ENCODE measurements around the gene KRTAP10-5.
"Not testable (repeated sequence)": the region's sequence is repeated elsewhere in the genome, so short reads cannot be mapped to it uniquely, and the experiment has no call there.

Gene KRTAP10-5, protein sequence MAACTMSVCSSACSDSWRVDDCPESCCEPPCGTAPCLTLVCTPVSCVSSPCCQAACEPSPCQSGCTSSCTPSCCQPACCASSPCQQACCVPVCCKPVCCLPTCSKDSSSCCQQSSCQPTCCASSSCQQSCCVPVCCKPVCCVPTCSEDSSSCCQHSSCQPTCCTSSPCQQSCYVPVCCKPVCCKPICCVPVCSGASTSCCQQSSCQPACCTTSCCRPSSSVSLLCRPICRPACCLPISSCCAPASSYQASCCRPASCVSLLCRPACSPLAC

DNA sequence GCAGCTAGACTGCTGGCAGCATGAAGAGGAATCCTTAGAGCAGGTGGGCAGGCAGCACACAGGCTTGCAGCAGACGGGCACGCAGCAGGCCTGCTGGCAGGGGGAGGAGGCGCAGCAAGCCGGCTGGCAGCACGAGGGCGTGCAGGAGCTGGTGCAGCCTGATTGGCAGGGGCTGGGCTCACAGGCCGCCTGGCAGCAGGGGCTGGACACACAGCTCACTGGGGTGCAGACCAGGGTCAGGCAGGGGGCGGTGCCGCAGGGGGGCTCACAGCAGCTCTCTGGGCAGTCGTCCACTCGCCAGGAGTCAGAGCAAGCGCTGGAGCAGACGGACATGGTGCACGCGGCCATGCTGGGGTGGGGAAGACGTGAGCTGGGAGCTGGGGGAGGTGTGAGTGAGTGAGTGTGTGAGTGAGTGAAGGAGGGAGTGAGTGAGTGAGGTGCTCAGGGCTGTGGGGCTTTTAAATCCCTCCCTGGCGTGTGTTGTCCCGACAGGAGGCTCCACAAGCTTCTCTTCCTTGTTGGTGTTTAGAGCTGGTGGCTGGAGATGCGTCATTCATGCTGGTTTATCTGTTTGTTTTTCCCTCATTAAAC is at the start of gene KRTAP10-5:
KRTAP10-5 (minus strand) TSS at position 374 of the 591 bp plus-strand sequence; CDS start at position 348, 26 bp downstream.
- not testable (repeated sequence) for DNase-seq

DNA sequence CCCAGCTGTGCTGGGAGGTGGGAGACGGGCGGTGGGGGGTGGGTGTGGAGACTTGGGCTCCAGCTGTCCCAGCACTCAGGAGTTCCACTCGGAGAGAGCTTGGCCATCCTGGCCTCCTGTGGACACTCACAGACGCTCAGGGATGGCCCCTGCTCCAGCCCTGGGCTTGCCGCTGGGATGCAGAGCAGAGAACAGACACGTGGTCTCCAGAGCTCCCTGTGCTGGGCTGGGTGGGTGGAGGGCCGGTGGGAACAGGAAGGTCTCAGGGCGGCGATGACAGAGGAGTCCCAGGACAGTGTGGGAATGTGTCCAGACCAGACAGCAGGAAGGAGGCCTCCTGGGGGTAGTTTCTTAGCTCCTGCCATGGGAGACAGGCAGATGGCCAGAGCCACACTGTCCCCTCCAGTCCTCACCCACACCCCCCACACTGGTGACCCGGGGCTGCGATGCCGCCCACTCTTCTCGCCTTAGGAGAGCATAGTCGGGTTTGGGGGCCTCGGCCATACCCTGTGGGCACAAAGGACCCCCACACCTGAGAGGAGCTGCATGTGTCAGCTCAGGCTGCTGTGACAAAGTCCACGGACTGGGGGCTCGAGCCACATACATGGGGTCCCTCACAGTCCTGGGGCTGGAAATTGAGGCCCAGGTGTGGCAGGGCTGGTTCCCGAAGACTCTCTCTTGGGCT is 48.4 kb upstream of the KRTAP10-5 start:
- no peak for DNase-seq

DNA sequence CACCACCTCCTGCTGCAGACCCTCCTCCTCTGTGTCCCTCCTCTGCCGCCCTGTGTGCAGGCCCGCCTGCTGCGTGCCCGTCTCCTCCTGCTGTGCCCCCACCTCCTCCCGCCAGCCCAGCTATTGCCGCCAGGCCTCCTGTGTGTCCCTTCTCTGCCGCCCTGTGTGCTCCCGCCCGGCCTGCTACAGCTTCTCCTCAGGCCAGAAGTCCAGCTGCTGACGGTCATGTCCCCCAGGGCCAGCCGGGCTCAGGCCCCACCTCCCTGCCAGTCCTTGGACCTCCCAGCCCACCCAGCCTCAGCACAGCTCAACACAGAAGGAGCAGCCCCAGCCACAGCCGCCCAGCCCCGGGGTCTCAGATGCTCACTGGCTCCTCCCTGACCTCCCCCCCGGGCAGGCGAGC is 47.4 kb upstream of the KRTAP10-5 start:
- DNase-seq: not testable (repeated sequence)

DNA sequence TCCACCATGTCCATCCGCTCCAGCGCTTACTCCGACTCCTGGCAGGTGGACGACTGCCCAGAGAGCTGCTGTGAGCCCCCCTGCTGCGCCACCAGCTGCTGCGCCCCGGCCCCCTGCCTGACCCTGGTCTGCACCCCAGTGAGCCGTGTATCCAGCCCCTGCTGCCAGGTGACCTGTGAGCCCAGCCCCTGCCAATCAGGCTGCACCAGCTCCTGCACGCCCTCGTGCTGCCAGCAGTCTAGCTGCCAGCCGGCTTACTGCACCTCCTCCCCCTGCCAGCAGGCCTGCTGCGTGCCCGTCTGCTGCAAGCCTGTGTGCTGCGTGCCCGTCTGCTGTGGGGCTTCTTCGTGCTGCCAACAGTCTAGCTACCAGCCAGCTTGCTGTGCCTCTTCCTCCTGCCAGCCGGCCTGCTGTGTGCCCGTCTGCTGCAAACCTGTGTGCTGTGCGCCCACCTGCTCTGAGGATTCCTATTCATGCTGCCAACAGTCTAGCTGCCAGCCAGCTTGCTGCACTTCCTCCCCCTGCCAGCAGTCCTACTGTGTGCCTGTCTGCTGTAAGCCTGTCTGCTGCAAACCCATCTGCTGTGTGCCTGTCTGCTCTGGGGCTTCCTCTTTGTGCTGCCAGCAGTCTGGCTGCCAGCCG is 46.9 kb upstream of the KRTAP10-5 start:
- DNase-seq: not testable (repeated sequence)

DNA sequence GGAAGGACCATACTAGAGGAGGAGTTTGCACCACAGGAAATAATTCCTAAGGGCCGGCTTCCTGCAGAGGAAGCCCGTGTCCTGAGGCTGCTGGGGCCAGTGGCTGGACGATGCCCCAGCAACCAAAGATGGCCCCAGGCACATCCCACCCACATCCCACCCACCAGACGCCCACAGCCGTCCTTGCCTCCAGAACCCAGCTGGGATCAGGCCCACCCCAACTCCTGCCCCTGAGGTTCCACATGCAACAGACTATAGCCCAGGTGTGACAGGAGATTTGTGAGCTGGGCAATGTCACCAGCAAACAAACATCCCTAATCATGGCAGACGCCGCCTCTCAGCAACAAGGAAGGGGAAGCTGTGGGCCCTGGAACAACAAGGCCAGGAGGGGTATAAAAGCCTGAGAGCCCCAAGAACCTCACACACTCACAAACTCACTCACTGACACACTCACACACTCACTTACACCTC is 46.3 kb upstream of the KRTAP10-5 start, which contains the start of gene KRTAP10-9:
KRTAP10-9 (plus strand) TSS at position 421 of the 471 bp plus-strand sequence. CDS start 79 bp downstream, outside the sequence.
- no peak for DNase-seq

DNA sequence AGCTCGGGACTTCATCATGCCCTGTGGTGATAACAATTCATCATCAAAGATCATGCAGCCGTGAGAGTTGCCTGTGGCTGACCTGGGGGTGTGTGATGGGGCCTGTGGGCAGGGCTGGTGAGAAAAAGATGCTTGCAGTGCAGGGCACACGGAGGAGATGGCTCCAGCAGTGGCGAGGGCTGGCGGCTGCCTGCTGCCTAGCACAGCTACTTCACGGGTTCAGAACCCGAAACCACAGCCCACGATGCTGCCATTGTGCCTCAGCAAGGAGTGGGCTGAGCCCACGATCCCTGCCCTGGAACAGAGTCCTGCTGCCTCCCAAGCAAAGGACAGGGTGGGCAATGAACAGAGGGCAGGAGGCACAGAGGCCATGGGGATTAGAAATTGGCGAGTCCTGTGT is 45.9 kb upstream of the KRTAP10-5 start:
- DNase-seq: no peak

DNA sequence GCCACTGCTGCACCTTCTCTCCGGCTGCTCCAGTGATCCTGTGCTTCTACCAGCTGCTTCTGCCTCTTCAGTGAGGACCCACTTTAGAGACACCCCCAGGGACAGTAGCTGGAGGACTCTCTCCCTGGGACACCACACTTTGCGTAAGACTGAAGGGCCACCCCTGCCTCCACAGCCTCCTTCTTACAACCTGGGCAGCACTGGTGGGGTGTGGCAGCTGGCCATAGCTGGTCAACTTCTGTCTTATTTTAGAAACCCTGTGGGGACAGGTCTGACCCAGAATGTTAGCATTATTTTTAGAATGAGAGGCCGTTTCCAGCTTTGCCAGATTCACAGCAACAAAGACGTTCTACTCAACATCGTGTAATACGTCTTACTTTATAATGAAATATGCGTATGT is 45.4 kb upstream of the KRTAP10-5 start:
- no peak for DNase-seq

DNA sequence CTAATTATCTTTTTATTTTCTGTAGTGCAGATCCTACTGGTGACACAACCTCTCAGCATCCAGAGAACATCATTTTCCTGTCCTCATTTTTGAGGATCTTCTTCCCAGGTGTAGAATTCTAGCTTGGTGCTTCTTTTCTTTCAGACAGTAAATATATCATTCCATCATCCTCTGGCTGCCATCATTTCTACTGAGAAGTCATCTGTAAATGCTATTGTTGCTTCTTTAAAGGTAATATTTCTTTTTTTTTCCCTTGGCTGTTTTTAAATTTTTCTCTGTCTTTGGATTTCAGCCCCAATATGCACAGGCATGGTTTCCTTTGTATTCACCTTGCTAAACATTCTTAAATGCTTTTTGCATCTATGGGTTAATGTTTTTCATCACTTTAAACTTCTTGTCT is 43.2 kb upstream of the KRTAP10-5 start:
- DNase-seq: no peak

DNA sequence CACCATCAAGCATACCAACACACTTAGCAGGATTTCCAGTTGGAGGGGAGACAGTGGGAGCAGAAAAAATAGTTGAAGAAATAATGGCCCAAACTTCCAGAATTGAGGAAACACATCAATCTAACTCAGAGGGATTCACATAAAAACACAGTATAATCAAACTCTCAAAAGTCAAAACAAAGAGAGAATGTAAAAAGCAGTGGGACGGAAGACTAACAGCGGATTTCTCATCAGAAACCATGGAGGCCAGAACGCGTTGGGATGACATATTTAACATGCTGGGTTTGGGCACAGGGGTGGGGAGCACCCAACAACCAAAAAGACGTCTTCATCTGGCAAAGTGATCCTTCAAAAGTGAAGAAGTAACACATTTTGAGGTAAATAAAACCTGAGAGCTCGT is 39.5 kb upstream of the KRTAP10-5 start:
- no peak for DNase-seq

DNA sequence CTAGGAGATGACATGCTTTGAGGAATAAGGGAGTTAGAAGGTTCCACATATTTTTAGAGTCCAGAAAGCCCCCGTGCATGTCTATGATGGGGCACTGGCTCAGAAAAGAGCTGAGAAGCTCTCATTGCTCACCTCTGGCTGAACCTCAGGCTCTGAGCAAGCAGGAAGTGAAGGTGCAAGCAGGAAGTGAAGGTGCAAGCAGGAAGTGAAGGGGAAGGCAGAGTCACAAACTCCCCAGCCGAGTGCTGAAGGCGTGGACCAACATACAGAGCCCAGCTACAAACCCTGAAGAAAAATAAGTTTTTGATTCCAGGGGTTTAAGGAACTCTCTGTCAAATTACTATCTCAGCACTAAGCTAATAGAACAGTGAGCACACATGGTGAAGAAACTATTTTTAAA is 38.5 kb upstream of the KRTAP10-5 start:
- DNase-seq: peak; percentile 60

DNA sequence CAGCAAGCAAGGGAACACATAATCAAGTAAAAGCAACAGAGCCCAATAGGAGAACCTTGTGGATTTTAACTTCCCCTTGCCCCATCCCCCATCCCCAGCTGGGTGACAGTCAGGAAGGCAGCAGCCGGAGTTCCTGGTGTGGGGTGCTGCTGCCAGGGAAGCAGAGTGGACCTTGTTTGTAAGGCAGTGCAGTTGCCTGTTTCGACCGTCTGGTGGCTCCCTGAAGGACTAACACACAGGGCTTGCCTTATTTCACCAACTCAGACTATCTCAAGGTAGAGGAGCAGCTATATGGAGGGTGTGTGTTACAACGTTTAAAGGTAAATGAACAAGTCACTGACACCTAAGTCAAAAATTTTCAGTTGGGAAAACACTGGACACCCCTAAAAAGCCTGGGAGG is 38.1 kb upstream of the KRTAP10-5 start:
- DNase-seq: peak; percentile 5

DNA sequence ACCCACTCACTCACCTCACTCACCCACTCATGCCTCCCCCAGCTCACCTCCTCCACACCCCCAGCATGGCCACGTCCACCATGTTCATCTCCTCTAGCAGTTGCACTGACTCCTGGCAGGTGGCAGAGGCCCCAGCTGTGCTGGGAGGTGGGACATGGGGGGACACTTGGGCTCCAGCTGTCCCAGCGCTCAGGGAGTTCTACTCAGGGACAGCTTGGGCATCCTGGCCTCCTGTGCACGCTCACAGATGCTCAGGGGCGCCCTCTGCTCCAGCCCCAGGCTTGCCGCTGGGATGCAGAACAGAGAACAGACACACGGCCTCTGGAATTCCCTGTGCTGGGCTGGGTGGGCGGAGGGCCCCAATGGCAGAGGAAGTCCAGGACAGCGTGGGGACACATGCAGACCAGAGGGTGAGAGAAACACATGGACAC is 36.7 kb upstream of the KRTAP10-5 start:
- DNase-seq: no peak

DNA sequence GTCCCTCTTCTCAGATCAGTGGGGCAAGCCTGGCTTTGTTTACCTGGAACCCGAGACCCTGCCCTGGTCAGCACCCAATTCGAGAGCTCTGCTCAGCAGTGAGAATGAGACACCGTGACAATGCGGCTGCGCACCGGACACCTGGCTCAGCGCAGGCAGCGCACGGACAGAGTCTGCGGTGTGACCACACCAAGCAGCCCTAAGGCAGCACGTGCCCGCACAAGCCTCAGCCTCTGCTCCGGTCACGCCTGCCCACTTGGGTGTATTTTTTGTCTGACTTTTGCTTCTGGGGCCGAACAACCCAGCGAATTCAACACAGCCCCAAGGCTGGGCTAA is 36.2 kb upstream of the KRTAP10-5 start:
- DNase-seq: no peak

DNA sequence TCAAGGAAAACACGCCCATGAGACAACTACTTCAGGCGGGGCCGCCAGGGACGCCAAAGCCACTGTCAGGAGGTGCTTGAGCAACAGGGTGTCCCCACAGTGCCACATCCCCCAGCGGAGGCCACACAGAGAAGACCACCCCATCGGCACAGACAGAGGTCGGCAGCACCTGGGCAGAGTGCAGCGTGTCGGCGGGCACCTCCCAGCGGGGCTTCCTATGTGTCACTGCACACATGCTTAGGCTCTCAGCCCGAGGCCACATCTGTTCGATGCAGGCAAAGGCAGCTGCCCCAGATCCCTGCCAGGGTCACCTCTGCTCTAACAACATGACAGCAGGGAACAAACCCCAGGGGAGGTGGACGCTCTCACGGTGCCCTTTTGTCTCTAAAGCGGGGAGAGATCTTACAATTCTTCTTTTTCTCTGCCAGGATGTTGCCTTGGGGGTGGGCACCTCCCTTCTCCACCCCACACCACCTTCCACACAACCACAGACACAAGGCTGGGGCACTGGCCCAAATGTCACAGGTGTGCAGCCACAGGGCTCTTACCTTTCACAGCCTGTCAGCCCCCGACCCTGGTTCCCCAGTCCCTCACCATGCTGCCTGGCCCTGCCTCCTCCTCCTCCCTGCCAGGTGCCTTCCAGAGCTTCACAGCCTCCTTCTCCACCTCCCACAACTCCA is 35.6 kb upstream of the KRTAP10-5 start:
- no peak for DNase-seq

DNA sequence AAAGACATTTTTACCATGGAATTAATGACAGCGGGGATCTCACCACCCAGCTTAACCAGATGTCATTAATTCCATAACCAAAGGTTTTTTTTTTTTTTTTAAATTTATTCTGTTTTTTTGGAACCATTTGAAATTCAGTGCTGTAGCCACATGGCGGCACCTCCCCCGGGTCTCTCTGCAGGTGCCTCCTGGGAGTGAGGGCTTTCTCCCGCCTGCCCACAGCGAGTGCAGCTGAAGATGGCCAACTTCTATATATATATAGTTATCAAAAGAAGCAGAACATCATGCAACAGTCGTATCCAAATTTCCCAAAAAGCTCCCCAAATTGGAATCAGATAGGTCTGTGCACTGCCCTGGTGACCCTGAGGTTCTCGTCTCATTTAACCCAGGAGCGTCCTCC is 35.1 kb upstream of the KRTAP10-5 start:
- DNase-seq: no peak

DNA sequence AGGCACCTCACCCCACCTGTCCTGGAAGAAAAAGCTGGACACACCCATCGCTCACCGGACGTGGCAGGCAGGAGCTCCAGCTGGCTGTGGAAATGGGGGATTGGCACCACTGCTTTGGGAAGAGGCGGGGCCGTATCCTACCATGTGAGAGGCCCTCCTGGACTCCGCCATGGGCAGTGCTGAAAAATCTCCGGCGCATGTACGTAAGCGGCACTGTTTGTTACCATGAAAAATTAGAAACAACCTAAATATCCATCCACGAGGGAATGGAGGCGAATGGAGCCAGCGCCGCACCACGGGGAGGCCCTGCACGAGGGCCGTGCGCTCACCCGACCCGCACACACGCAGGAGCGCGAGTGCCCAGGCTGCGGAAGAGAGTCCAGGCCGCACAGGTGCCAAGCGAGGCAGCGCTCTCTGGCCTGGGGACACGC is 34.6 kb upstream of the KRTAP10-5 start:
- no peak for DNase-seq

DNA sequence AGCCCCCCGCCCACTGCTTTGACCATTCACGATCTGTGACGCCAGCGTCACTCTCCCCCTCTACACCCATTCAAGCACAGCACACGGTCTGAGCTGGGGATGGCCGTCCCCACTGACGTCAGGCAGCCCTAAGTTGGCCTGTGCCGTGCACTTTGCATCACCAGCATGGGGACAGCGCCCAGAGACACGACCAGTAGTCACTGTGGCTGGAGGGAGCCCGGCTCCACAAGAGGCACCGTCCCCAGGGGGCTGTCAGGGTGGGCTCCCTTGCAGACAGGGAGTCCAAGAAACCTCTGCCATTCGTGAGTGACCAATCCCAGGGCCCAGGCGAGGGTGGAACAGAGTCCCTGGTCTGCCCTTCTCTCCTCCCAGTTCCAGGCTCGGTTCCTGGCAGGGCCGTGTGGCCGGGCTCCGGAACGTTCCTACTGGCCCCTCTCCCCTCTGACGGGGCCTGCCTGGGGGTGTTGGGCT is 33.8 kb upstream of the KRTAP10-5 start:
- DNase-seq: no peak

DNA sequence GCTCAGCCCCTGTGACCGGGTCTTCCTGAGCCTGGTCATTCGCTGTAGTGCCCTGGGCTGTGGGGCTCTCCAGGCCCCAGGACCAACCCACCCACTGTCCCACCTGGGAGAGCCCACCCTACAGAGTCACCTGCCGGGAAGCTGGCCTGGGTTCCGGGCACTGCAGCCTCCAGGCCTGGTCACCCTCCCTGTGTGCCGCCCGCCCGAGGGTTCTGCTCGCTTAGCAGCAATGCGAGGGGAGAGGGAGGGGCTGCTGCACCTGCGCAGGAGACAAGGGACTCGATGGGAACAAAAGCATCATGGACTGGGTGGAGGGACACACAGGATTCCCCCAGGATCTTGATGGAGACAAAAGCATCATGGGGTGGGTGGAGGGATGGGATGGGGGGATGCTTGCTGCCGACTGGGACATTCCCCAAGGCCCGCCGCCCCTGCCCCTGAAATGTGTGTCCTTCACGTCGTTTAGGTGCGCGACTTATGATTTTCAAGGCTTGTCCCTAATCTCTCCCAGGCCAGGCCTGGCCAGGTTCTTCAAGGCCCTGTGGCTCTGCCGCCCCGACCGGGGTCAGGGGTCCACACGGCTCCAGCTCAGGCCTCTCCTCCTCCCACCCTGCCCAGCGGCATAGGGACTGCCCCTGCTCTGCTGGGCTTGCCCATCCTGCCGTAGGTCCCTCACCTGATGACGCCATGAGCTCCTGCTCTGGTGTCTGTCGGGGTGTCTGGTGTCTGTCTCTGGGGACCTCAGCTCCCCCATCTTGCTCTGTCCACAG is 33.2 kb upstream of the KRTAP10-5 start:
- DNase-seq: no peak

DNA sequence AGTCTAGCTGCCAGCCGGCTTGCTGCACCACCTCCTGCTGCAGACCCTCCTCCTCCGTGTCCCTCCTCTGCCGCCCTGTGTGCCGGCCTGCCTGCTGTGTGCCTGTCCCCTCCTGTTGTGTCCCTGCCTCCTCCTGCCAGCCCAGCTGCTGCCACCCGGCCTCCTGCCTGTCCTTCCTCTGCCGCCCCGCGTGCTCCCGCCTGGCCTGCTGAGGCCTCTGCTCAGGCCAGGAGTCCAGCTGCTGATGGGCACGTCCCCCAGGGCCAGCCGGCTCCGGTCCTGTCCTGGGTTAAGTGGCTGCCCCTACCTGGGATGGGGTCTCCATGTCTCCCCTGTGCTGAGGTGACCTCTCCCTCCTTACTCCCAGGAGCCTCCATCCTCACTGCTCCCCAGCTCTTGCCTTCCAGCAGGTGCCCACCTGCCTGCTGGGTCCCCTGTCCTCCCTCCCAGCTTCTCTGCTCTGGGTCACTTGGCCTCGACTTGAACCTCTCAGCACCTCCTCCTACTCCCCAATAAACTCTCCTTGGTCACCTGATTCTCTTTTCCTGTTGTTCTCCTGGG is 32.3 kb upstream of the KRTAP10-5 start:
- DNase-seq: no peak

DNA sequence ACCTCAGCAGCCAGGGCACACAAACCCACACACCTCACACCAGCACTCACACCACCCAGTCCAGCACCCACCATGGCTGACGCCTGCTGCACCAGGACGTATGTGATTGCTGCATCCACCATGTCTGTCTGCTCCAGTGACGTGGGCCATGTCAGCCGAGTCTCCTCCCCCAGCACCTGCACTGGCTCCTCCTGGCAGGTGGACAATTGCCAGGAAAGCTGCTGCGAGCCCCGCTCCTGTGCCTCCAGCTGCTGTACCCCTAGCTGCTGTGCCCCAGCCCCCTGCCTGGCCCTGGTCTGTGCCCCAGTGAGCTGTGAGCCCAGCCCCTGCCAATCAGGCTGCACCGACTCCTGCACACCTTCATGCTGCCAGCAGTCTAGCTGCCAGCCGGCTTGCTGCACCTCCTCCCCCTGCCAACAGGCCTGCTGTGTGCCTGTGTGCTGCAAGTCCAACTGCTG is 31.7 kb upstream of the KRTAP10-5 start, which contains the start of gene KRTAP10-8:
KRTAP10-8 (plus strand) TSS at position 51 of the 458 bp plus-strand sequence; CDS start at position 73, 22 bp downstream.
- DNase-seq: no peak

DNA sequence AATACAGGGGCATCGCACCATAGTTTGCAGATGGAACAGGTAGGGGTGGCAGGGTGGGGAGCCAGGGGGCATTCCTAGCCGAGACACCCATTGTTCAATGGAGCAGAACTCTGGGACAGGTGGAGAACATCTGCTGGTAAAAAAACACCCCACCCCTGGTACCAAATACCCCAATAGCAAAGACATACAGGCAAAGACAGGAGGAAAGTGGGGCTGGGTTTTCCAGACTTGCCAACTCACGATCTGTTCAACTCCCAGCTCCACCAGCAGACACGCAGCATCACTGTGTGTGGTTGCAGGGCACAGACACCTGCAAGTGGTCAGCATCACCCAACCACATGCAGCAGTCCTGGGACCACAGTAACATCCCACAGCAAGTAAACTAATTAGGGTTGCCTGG is 31.1 kb upstream of the KRTAP10-5 start:
- DNase-seq: no peak
